Suprapubic skin (tissue), 3 donors: ENCODE measurements around the gene HMG20B.

ENCODE experiments used
- CTCF ChIP-seq, 2 donors: fragments of 200-600 bp in 1 of 2; fragments of 450-650 bp in 1 of 2; sonication (generic) in 1 of 2; IDR thresholded peaks; one replicate each; pipeline ENCODE4 v1.5.1; 2016 to 2019; ENCODE audit warnings: antibody characterized with exemption in 2 of 2, mild to moderate bottlenecking in 1 of 2, moderate library complexity in 1 of 2
- EP300 ChIP-seq: sonication (generic); formaldehyde crosslinking; IDR thresholded peaks from one replicate; pipeline ENCODE4 v1.6.1; 2017; ENCODE audit warnings: antibody characterized with exemption
- POLR2A ChIP-seq, 2 donors: fragments of 450-650 bp; IDR thresholded peaks; one replicate each; pipeline ENCODE4 v1.6.1; 2017; ENCODE audit warnings: antibody characterized with exemption in 2 of 2, mild to moderate bottlenecking in 2 of 2, moderate library complexity in 2 of 2

GRCh38 chr19:3593156-3593555, 20.4 kb downstream of the HMG20B start:
- TF ChIP-seq CTCF (IDR thresholded peaks at IDR 0.05) (no peak), POLR2A (IDR thresholded peaks at IDR 0.05) (no peak), EP300 (no peak)
